WTC11 (cell line): Measurements from ENCODE around the gene PSD2.

Experiments used
- CTCF ChIP-seq: fragments of 200-600 bp; IDR thresholded peaks from 2 replicates; pipeline ENCODE4 v1.8.0; 2022; ENCODE audit warnings: antibody characterized with exemption
- RELA ChIP-seq: sonication (generic); formaldehyde crosslinking; IDR thresholded peaks from 2 replicates; pipeline ENCODE4 v1.8.1; 2022; ENCODE audit warnings: missing genetic modification reagents, mild to moderate bottlenecking, borderline replicate concordance
- USF2 ChIP-seq: sonication (generic); formaldehyde crosslinking; IDR thresholded peaks from 2 replicates; pipeline ENCODE4 v1.8.1; 2023; ENCODE audit warnings: mild to moderate bottlenecking, missing genetic modification reagents, moderate library complexity

- TF ChIP-seq CTCF (no peak), RELA (no peak), USF2 (no peak)
Measured at GRCh38 chr5:139809331-139809810, 13.8 kb downstream of the PSD2 start.
